Peyer's patch (tissue), 4 donors: Measurements from ENCODE around the gene MDFIC. TPM values are rescaled to one million over a fixed set of nuclear protein-coding genes. Genes with fewer than 3 reads are reported as not detected.

Source experiments
- DNase-seq, 3 donors: peaks; one replicate each; pipeline ENCODE4 v3.0.0-alpha.2; 2017 to 2019
- H3K27ac ChIP-seq, 4 donors: fragments of 200-600 bp; sonication (generic); one replicate each; pipeline ENCODE4 v1.5.1; 2016 to 2019
- H3K27me3 ChIP-seq, 2 donors: fragments of 200-600 bp; sonication (generic); one replicate each; pipeline ENCODE4 v1.5.1; 2019
- H3K36me3 ChIP-seq, 3 donors: fragments of 200-600 bp; sonication (generic); one replicate each; pipeline ENCODE4 v1.5.1; 2016 to 2019
- H3K4me1 ChIP-seq, 4 donors: fragments of 200-600 bp; sonication (generic); one replicate each; pipeline ENCODE4 v1.5.1; 2016 to 2019
- H3K4me3 ChIP-seq, 4 donors: fragments of 200-600 bp; sonication (generic); 1 replicate in 3 of 4; 2 replicates in 1 of 4; pipeline ENCODE4 v1.5.1; 2016 to 2019; ENCODE audit warnings: mild to moderate bottlenecking in 1 of 4
- H3K9me3 ChIP-seq, 4 donors: fragments of 200-600 bp; sonication (generic); one replicate each; pipeline ENCODE4 v1.5.1; 2016 to 2019; ENCODE audit warnings: mild to moderate bottlenecking in 1 of 4
- CTCF ChIP-seq, 6 experiments: fragments of 450-650 bp in 4 of 6; fragments of 200-600 bp in 2 of 6; sonication (generic) in 1 of 6; IDR thresholded peaks; one replicate each; pipeline ENCODE4 v1.5.1; 2017 to 2019; ENCODE audit warnings: antibody characterized with exemption in 6 of 6, mild to moderate bottlenecking in 3 of 6, moderate library complexity in 1 of 6
- POLR2A ChIP-seq, 2 donors: fragments of 450-650 bp; IDR thresholded peaks; one replicate each; pipeline ENCODE4 v1.5.1; 2017; ENCODE audit warnings: antibody characterized with exemption in 2 of 2, mild to moderate bottlenecking in 2 of 2, moderate library complexity in 2 of 2
- total RNA-seq, 4 donors: library from RNA; depleted of rRNA; stranded (reverse); fragments of >200 nt; gene quantifications; one replicate each; pipeline ENCODE4 v1.1.0, GENCODE V29; 2016

The MDFIC gene
- total RNA-seq, 4 donors from 2014 or later = 4.3 to 36.3 (median 9.0) TPM

GRCh38 chr7:115059321-115059720 is 137.4 kb downstream of the MDFIC start:
- no peaks in the 10 kb centered on the region for H3K9me3 ChIP-seq
- no peak for TF ChIP-seq CTCF (IDR thresholded peaks at IDR 0.05)
- no peak for TF ChIP-seq POLR2A (IDR thresholded peaks at IDR 0.05)
- no peak overlapping the region for H3K27ac ChIP-seq
- no peaks in the 10 kb centered on the region for H3K4me1 ChIP-seq
- H3K27me3 ChIP-seq = no peaks in the 10 kb centered on the region
- no peaks in the 10 kb centered on the region for H3K36me3 ChIP-seq
- H3K4me3 ChIP-seq = no peak overlapping the region
- no peak for DNase-seq

- H3K27ac ChIP-seq = peak overlapping the region in 2 of 4 donors; percentile 20 to 25
- H3K4me3 ChIP-seq = no peak overlapping the region
- no peaks in the 10 kb centered on the region for H3K27me3 ChIP-seq
- no peak for DNase-seq
- H3K36me3 ChIP-seq = no peaks in the 10 kb centered on the region
- TF ChIP-seq CTCF (IDR thresholded peaks at IDR 0.05) (no peak), POLR2A (IDR thresholded peaks at IDR 0.05) (no peak)
- H3K9me3 ChIP-seq = no peaks in the 10 kb centered on the region
- H3K4me1 ChIP-seq = no peaks in the 10 kb centered on the region
Observed at GRCh38 chr7:115060095-115060870, 138.4 kb downstream of the MDFIC start.

GRCh38 chr7:115066050-115066449 is 144.2 kb downstream of the MDFIC start:
- Histone ChIP-seq H3K9me3 (no peaks in the 10 kb centered on the region), H3K36me3 (no peaks in the 10 kb centered on the region), H3K27me3 (no peaks in the 10 kb centered on the region), H3K27ac (no peak overlapping the region), H3K4me3 (no peak overlapping the region), H3K4me1 (no peaks in the 10 kb centered on the region)
- DNase-seq = no peak
- TF ChIP-seq CTCF (IDR thresholded peaks at IDR 0.05) (no peak), POLR2A (IDR thresholded peaks at IDR 0.05) (no peak)

GRCh38 chr7:115066634-115067033 is 144.7 kb downstream of the MDFIC start:
- Histone ChIP-seq H3K4me1 (no peaks in the 10 kb centered on the region), H3K9me3 (no peaks in the 10 kb centered on the region), H3K27me3 (no peaks in the 10 kb centered on the region), H3K36me3 (no peaks in the 10 kb centered on the region), H3K27ac (no peak overlapping the region), H3K4me3 (no peak overlapping the region)
- DNase-seq = no peak
- TF ChIP-seq POLR2A (IDR thresholded peaks at IDR 0.05) (no peak), CTCF (IDR thresholded peaks at IDR 0.05) (no peak)

GRCh38 chr7:115068220-115068619 is 146.3 kb downstream of the MDFIC start:
- no peaks in the 10 kb centered on the region for H3K9me3 ChIP-seq

More at GRCh38 chr7:115068220-115068619, 146.3 kb downstream of the MDFIC start:
- Histone ChIP-seq H3K4me1 (no peaks in the 10 kb centered on the region), H3K4me3 (no peak overlapping the region), H3K36me3 (no peaks in the 10 kb centered on the region), H3K27ac (no peak overlapping the region), H3K27me3 (no peaks in the 10 kb centered on the region)
- no peak for TF ChIP-seq POLR2A (IDR thresholded peaks at IDR 0.05)
- no peak for TF ChIP-seq CTCF (IDR thresholded peaks at IDR 0.05)
- DNase-seq = no peak
